Measurements from ENCODE around the gene ELP1.

DNA sequence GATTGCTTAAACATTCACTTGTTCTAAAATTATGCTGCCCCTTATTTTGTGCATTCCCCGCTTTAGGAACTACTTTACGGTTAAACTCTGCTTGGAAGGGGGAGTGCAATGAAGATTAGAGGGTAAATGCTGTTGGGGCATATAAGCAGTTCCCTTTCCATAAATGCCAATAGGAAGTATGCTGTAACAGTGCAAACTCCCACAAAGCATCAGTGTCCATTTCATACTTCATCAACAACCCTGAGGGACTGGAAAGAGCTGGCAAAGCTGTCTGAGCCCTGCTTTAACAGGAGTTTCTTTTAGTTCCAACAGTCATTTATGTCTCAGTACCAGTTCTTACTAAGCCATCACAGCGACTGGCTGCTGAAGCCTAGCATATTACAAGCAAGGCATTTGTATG is 70.0 kb downstream of the ELP1 start:
- TF ChIP-seq POLR2A (IDR thresholded peaks at IDR 0.05; ENCODE audit: low read depth, low read length) = no peak
- TF ChIP-seq, protein P1, sequence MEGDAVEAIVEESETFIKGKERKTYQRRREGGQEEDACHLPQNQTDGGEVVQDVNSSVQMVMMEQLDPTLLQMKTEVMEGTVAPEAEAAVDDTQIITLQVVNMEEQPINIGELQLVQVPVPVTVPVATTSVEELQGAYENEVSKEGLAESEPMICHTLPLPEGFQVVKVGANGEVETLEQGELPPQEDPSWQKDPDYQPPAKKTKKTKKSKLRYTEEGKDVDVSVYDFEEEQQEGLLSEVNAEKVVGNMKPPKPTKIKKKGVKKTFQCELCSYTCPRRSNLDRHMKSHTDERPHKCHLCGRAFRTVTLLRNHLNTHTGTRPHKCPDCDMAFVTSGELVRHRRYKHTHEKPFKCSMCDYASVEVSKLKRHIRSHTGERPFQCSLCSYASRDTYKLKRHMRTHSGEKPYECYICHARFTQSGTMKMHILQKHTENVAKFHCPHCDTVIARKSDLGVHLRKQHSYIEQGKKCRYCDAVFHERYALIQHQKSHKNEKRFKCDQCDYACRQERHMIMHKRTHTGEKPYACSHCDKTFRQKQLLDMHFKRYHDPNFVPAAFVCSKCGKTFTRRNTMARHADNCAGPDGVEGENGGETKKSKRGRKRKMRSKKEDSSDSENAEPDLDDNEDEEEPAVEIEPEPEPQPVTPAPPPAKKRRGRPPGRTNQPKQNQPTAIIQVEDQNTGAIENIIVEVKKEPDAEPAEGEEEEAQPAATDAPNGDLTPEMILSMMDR (IDR thresholded peaks at IDR 0.05; ENCODE audit: extremely low read depth in 1 of 2, insufficient read depth in 1 of 2, low read depth in 1 of 2, low read length in 2 of 2) = no peak

All from endothelial cell of umbilical vein (primary cell).